Activated CD8-positive, alpha-beta memory T cell treated with anti-CD3 and anti-CD28 coated beads, Interleukin-2, amount 50 U/mL, for 48 hours (primary cell): ENCODE data around the gene AJUBA.
"Not testable (repeated sequence)": the region's sequence is repeated elsewhere in the genome, so short reads cannot be mapped to it uniquely, and the experiment has no call there.

Source experiments
- DNase-seq: peaks from one replicate; pipeline ENCODE4 v3.0.0-alpha.2; 2020

The AJUBA gene

DNA sequence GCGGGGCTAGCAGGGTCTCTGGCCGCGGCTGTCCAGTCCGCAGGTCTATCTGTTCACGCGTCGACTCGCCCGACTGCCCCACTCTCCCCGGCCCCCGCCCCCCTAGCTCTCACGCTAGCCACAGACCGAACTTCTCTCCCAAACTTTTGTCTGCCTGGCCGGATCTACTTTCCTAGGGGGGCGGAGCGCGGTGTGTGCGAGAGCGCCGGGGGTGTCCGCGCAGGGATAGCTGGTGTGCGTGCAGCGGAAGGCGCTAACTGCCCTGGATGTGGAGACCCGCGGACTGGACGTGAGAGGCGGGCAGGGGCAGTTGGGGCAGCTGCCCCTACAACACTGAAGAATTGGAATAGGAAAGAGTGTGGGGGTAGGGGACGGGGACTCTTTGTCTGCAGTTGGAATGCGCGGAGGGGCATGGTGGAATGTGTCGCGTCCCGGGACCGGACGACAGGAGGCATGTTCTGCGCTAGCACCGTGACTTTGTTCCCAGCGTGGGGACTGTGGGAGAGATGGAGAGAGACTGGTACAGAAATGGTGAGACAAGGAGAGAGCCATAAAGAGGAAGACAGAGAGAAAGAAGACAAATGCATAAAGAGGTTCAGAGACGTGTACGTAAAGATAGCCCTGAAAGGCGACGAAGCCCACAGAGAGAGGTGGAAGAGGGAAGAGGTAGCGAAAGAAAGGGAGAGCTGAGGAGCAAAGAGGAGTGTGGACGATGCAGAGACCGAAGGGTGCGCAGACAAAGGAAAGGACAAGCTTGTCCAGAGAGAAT, at the start of gene AJUBA:
Gene AJUBA, minus strand, starts transcription at position 75 of the 769 bp plus-strand sequence. CDS start 285 bp downstream, outside the sequence.
- DNase-seq, result peak; percentile 85

DNA sequence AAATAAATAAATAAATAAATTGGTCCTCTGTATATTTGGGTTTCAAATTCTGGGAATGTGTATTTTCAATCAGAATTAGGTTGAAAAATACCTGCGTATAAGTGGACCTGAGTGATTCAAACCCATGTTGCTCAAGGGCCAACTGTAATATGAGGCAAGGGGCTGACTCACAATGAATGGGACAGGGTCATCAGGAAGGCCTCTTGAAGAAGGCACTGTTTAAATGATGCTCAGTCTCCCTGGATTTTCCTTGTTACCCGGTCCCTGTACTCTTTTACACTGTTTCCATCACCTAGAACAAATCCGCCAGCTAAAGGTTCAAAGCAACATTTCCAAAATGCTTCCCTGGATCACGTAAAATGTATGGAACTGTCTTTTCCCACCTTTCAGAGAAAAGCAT, 48.6 kb upstream of the AJUBA start:
- DNase-seq, result no peak

DNA sequence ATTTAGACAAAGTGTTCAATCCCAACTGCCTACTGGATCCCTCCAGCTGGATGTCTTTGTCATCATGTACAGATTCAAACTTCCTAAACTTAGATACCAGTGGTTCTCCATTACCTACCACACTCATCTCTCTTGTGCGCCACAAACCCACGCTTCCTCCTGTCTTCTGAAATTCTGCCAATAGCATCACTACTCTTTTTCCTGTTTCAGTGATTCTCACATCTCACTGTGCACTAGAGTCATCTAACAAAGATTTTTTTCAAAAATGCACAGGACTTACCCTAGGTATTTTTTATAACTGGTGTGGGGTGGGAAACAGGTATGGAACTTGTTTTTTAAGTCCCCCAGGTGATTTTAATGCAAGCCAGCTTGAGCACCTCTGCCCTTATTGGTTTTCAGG, 46.4 kb upstream of the AJUBA start:
- DNase-seq, result no peak

DNA sequence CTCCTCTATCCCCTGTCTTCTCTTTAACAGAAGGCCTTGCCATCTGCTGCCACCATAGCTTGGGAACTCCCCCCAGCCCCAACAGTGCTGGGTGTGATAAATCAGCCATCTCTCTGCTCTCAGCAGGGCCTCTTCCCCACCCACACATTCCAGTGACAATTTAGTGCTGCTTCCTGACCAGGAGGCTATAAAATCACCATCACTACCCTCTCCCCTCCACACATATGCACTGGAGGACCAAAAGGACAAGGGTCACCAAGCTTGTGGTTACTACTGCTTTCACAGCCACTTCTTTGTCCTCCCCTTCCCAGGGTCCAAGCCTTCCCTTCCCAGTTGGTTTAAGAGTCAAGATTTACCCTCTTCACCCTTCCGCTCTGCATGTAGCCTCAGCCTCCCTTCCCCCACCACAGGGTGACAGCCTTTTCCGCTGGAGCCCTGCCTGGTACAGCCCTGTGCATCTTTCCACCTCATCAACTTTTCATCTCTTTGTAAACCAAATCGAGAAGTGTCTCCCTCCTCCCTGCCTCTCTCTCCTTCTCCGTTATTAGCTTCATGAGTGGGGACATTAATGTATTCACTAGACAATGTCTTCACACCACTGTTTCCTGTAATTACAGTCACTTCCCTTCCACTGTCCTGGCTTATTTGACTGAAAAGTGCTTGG, 42.9 kb upstream of the AJUBA start:
- no peak for DNase-seq

DNA sequence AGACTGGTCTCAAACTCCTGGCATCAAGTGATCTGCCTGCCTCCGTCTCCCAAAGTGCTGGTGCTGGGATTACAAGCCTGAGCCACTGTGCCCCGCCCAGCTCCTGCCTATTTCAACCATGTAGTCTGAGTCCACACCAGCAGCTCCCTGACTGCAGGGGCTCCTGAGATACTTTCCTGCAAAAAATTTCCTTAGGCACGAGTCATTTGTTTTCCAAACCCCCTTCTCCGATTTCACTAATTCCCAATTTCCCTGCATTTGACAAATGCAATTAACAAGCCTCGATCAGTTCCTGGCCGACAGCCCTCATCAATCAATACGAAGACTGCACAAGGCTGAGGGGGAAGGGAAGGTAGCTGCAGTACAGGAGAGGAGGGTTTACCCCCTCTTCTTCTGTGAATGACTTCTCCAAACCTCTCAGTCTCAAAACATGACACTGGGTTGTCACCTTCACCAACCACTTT, 42.3 kb upstream of the AJUBA start:
- DNase-seq, result no peak

DNA sequence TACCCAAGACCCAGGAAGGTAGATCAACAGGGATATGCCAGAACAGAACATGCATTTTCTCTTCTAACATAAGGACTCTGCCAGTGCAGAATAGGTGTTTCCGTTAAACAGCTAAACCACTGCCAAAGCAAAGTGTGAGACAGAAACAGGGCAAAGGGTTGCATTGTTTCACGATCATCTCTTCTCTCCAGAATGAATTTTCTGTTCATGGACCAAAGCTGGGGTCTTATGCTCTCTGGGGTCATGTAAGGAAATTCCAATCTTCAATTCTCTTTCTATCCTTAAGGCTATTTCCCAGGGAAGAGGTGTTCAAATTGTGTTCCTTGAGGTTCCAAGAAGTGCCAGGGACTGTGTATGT, 41.4 kb upstream of the AJUBA start:
- DNase-seq, result no peak

DNA sequence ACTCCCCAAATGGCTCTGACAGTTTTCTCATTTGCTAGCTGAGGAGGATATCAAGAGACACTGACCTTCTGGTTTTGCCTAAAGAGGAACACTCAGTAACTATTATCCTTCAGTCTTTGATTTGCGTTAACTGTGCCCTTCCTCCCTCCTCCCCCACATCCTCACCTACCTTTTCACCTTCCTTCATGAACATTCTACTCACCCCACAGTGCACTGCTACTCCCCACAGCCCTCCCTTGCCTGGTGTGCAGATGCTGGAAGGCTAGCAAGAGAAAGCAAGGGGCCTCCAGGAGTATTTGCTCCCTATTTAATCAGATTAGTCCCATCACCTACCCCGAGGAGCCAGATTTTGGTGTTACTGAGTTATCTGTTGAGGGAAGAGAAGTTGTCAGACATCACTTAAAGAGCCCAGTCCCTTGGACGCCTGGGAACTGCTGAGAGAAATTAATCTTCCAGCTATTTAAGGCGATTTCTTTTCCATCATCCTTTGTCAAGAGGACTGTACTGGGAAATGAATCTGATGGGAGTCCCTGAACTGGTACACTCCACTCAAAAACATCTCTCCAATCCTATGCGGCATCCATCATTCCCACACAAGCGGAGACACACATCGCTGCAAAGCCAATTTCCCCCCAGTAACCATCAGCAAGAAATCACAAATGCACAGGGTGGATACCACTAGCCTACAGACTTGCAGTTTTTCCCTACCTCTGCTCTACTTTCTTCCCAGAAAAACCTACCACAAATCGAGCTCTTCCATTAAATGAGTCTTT, 40.9 kb upstream of the AJUBA start:
- DNase-seq, result no peak

DNA sequence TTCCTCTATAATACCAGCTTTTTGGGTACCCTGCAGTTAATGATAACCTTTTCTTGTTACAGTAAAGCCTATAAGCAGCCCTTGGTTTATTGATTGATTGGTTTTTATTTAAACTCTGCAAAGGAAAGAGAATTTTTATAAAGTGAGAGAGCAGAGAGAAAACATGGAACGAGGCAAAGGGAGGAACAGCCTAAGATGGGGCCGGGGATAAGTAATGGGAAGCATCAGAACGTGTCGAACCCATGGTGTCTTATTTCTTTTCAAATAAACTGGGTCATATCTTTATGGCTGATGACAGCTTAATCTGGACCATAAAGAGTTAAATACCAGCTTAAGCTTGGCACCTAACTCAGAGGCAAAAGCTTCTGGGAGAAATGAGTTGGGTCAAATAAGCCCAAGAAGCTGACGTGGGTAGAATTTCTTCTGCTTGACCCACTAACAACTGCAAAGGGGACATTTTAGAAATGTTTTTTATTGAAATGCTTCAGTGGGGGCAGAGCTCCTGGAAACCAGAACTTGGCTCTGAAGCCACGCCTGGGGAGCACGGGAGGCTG, 39.6 kb upstream of the AJUBA start:
- no peak for DNase-seq

DNA sequence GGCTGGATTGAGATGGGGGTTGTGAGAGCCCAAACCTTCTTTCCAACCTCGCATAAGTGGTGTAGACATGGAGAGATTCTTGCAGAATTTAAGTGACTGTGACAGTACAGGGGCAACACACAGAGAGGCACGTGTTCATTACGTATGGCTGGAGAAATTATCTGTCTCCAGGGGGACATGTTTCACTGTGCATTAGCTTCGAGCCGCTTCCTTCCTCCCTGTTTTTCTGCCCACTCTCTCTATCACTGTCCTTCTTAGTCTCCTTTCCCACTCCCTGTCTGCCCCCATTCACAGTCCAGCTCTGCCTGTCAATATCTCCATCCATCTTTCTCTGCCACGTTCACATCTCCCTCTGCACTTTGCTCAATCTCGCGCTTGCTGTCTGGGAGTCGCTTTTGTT, 39.1 kb upstream of the AJUBA start:
- no peak for DNase-seq

DNA sequence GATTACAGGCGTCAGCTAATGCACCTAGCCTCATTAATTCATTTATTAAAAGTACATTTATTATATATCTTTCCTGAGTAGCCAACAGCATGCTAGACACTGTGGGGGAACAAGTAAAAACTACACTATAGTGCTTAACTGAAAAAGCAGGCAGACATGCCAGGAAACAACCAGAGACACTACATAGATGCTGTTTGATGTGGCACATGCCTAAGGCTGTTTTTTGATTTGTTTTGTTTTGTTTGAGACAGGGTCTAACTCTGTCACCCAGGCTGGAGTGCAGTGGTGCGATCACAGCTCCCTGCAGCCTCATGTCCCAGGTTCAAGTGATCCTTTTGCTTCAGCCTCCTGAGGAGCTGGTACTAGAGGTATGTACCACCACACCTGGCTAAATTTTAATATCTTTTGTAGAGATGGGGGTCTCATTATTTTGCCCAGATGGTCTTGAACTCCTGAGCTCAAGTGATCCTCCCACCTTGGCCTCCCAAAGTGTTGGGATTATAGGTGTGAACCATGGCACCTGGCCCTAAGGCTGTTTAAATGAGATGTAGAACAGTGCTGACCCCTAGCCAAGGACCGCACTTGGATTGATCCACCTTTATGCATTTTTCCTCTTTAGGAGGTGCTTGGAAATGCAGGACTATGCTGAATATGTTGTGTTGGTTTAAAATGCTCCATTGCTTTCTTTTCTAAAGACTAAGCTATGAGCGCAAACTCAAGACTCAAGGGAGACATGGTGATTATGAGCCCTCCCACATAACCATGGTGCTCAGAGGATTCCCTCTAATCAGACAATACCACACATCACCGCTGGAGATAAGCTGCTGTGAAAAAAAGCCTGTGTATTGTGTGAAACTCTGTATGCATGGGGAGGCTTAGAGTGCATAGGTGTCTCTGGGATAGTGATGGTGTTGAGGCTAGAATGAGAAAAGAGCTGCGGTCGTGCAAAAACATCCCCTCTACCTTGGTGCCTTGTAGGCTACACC, 38.1 kb upstream of the AJUBA start:
- DNase-seq, result no peak

DNA sequence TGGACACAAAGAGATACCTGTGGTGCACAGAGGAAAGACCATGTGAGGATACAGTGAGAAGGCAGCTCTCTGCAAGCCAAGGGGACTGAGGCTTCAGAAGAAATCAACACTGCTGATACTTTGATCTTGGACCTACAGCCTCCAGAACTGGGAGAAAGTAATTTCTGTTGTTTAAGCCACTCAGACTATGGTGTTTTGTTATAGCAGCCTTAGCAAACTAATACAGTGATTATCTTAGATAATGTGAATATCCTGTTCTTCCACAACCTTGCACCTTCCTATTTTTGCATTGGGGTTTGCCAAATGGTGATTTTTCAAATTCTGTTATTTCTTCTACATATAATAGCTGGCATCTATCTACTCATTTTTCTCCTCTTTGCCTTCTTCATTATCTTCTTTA, 35.8 kb upstream of the AJUBA start:
- DNase-seq, result no peak

DNA sequence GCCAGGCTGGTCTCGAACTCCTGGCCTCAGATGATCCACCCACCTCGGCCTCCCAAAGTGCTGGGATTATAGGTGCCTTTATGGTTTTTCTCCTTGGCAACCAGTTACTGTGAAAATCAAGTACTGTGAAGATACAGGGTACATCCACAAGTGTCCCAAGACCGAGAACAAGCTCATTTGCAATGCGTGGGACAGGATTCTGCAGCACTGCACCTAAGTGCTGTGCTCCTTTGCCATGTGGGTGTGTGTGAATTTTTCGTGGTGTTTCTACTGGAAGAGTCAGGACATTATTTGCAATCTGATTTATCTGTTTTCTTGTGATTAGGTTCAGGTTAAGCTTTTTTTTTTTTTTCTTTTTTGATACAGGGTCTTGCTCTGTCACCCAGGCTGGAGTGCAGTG, 34.7 kb upstream of the AJUBA start:
- no peak for DNase-seq

DNA sequence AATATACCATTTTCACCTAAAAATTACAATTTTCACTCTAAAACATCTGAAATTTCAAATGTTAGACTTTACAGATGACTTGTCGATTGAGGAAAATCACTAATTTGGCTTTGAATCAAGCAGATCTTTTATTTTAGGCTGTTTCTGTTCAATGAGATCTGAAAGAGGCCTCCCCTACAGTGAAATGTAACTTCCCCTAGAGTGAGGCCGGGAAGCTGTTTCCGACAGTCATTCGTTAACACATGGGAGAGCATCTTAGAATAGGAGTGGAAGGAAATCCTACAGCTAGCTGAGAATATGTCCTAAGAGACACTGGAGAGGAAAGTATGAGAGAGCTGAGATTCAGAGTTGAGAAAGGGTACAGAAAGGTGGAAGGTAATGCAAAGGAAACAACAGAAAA, 33.3 kb upstream of the AJUBA start:
- no peak for DNase-seq

DNA sequence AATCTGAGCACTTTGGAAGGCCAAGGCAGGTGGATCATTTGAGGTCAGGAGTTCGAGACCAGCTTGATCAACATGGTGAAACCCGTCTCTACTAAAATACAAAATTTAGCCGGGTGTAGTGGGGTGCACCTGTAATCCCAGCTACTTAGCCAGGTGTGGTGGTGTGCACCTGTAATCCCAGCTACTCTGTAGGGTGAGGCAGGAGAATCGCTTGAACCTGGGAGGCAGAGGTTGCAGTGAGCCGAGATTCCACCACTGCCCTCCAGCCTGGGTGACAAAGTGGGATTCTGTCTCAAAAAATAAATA, 31.4 kb upstream of the AJUBA start:
- DNase-seq, result not testable (repeated sequence)

DNA sequence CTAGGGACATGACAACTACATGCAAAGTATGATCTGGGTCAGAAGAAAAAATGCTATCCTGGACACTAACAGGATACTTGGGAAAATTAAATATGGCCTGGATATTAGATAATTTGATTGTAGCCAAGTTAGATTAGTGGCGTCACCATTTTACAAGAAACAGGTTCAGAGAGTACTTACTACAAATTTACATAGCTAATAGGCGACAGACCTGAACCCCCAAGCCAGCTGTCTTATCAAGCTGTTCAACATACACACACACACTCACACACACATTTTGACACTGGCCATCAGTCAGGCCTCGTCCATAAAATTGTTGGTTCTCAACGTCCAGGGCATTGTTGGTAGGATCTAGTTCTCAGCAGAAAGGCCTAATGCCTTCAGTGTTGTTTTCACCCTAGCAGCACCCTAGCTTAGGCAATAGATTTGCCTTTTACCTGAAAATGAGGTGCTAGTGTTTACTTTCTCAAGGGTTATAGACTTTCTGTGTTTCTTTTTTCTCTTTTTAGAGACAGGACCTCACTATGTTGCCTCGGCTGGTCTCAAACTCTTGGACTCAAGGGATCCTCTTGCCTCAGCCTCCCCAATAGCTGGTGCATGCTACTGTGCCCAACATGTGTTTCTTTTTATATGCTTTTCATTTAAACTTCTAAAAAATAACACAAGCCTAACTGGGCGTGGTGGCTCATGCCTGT, 30.9 kb upstream of the AJUBA start:
- DNase-seq, result no peak

DNA sequence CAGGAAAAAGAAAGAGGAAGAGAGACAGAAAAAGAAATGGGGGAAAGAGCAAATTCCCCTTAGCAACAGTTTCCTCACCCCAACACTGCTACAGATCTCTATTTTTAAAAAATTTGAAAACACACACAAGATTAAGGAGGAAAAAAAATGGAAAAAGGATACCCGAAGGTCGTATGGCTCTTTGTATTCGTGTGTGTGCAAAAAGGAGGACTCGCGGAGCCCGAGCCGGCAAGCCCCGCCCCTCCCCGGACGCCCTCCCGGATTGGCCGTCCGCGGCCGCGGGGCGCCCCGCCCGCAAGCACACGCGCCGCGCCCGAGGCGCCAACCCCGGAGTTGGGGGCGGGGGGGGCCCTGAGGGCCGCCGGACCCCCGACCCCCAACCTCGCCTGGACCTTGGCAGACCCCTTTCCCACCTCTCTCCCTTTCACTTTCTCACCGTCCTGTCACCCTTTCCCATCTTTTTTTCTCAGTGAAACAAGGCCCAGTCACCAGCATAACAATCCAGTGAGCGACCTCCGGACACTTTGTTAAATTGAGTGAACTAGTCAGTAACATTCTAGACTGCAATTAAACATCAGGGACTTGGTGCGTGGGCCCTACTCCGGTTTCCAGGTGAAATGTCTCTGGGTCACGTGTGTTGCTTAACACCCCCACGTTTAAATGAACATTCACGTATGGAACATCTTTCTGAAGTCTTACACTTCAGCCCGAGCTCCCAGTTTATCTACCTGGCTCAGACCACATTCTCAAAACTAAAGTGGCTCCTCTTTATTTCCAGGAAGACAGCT, 27.8 kb upstream of the AJUBA start, which contains the start of gene C14orf93:
Gene C14orf93, minus strand, starts transcription at position 205 of the 788 bp plus-strand sequence. CDS start 11,120 bp downstream, outside the sequence.
- peak; percentile 89 for DNase-seq

DNA sequence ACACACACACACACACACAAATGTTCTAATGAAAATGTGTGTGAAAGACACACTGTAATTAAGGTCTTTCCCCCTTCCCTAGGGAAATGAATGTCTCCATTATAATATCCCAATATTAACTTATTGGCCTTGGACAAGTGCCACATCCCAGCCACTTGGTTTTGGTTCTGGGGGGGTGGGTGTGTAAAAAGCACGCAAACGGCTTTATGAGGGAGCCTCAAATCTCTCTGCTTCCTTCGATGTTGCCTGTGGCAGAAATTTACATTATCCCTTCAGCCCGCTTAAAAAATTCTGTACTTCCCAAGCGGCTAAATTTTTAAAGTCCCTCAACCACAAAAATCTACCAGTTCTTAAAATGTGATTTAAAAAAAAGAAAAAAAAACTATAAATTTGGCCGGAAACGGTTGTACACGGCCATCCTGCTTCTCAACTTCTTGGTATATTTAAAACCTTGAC, 27.2 kb upstream of the AJUBA start:
- no peak for DNase-seq

DNA sequence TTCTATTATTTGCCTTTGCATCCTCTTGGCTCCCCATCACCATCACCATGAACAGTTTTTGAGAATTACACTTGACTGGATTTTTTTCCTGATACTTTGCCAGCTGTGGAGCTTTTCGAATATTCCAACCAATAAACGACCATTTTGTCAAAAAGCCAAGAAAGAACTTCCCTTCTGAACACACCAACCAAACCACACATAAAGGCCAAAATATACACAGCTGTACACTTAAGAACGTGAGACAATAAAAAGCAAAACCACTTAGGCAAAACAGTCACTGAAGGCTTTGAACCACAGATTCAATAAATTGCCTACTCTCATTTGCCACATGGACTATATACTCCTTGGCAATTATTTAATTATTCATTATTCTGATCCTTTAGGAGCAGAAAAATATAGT, 26.5 kb upstream of the AJUBA start:
- DNase-seq, result no peak

DNA sequence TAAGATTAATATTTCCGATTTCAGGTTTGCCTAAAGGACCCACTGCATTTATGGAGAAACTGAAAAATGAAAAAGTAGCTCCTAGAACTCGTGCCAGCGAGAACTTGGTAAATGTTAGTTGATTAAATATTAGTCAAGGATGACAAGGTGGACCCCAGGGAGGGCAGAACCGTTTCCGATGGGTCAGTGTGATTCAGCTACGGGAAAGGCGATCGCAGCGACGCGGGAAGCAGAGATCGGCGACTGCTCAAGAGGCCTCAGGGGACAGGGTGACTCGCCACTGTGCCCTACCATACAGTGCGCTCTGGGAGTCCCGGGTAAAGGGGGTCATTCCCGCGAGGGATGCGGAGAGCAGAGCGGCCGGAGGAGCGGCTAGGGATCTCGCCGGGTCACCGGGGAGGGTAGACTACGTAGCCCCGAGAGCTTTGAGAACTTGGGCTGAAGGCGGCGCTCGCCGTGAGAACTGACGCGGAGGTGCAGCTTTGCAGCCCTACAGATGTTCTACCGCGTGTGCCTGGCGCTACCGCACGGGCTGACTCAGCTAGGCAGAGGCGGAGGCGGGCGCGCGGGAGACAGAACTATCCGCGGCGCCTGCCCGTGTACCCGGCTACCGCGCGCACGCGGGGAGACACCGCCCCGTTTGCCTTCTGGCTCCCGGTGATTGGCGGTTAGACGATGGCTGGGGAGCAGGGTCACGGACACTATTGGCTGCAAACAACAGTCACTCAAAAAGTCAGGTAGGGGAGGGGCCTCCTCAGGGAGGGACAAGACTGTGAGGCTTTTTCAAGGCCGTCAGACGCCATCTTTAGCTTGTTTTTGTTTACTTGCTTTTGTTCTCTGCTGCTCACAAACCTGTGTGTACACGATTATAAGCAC, 24.4 kb upstream of the AJUBA start:
- DNase-seq, result peak; percentile 95

DNA sequence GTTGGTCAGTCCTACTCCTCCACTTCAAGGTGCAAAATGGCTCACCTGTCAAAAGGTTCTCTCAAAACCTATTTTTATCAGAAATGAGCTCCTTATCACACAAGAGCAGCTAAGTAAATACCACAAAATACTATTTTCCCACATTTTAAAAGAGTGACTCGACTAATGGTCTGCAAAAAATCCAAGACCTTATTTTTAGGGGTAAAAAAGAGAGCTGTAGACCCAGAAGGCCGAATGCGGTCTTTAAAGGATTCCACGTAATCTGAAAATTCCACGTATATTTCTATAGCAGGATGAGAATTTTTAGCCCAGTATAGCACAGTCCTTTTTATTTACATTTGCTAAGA, 23.8 kb upstream of the AJUBA start:
- no peak for DNase-seq
